GM11168 (cell line): ENCODE results near the gene S100A2.

Experiments
- in situ Hi-C: fragments of 300-500 bp; cut with MboI; formaldehyde crosslinking; loops from one replicate; pipeline ENCODE4 v1.12.0; 2022; ENCODE audit warnings: low sequenced_read_pairs; ENCODE audit not compliant: unreplicated experiment

S100A2 gene

DNA sequence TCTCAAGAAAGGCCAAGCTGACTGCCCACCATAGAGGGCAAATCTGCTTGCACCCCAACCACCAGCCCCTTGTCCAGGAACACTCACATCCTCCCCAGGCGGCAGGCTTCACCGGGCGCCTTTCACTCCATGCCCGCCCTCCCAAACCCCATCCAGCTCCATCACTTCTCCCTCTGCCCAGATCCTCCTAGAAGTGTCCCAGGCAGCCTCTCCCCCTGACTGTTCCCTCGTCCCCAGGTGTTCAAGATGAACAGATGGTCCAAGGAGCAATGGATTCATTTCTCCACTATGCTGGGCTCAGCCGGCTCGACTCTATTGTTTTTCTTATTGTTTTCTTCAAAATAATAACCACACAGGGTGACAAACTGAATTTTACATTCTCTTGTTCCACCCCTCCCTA is 52.0 kb downstream of the S100A2 start:
- in situ Hi-C loops = loop anchor here (25.0 kb wide), 1 partner anchor 474 kb away; the partner anchor contains the start of genes JTB, RAB13 and RPS27

GRCh38 chr1:153513023-153513422 is 52.6 kb downstream of the S100A2 start:
- in situ Hi-C loops = loop anchor here (25.0 kb wide), 1 partner anchor 474 kb away; the partner anchor contains the start of genes JTB, RAB13 and RPS27
